Measurements from ENCODE around the gene LRRFIP2. TPM values are rescaled to one million over a fixed set of nuclear protein-coding genes. Genes with fewer than 3 reads are reported as not detected.

LRRFIP2 gene
- total RNA-seq, 1 experiment from 2014 or later, result 47.1 TPM

- Histone ChIP-seq H3K9me3 (no peaks in the 10 kb centered on the region), H3K36me3 (ENCODE audit: control insufficient read depth, insufficient read depth, low read length) (no peaks in the 10 kb centered on the region), H3K4me1 (no peaks in the 10 kb centered on the region), H3K4me3 (ENCODE audit: low read depth, low read length) (no peak overlapping the region), H3K27me3 (replicated peaks; ENCODE audit: control insufficient read depth, insufficient read depth, low read length) (no peaks in the 10 kb centered on the region)
- Mint-ChIP-seq H3K4me1 (ENCODE audit: low read depth, unreplicated experiment) (no peaks in the 10 kb centered on the region), H3K4me3 (ENCODE audit: unreplicated experiment) (no peak overlapping the region), H3K9me3 (ENCODE audit: unreplicated experiment) (no peaks in the 10 kb centered on the region), H3K27me3 (ENCODE audit: insufficient read depth, unreplicated experiment) (no peaks in the 10 kb centered on the region), H3K36me3 (ENCODE audit: insufficient read depth, unreplicated experiment) (no peaks in the 10 kb centered on the region), H3K27ac (ENCODE audit: unreplicated experiment) (no peak overlapping the region)
- intact Hi-C loops (cut with micrococcal nuclease; ENCODE audit: unreplicated experiment), result no loop called here
- ChIA-PET CTCF (no interaction called here), POLR2A (no interaction called here)
- no peak for DNase-seq
- BruUV-seq (replicated peaks), result no TSS peak
- TF ChIP-seq CTCF (IDR thresholded peaks at IDR 0.05; ENCODE audit: insufficient read depth in 1 of 2, low read depth in 1 of 2, low read length in 1 of 2, severe bottlenecking in 1 of 2, unreplicated experiment in 1 of 2), result no peak
Measured at GRCh38 chr3:37194533-37194932, 20.2 kb upstream of the LRRFIP2 start.

- no peaks in the 10 kb centered on the region for H3K36me3 ChIP-seq (ENCODE audit: control insufficient read depth, insufficient read depth, low read length)
- intact Hi-C loops (cut with micrococcal nuclease; ENCODE audit: unreplicated experiment), result no loop called here
- no peaks in the 10 kb centered on the region for H3K9me3 ChIP-seq
- H3K4me3 ChIP-seq (ENCODE audit: low read depth, low read length), result no peak overlapping the region
- H3K4me1 Mint-ChIP-seq (ENCODE audit: low read depth, unreplicated experiment), result no peaks in the 10 kb centered on the region
- H3K4me3 Mint-ChIP-seq (ENCODE audit: unreplicated experiment), result no peak overlapping the region
- H3K36me3 Mint-ChIP-seq (ENCODE audit: insufficient read depth, unreplicated experiment), result no peaks in the 10 kb centered on the region
- ChIA-PET POLR2A (no interaction called here), CTCF (no interaction called here)
- H3K27ac Mint-ChIP-seq (ENCODE audit: unreplicated experiment), result no peak overlapping the region
- BruUV-seq (replicated peaks), result no TSS peak
- no peaks in the 10 kb centered on the region for H3K4me1 ChIP-seq
- DNase-seq, result no peak
- H3K27me3 Mint-ChIP-seq (ENCODE audit: insufficient read depth, unreplicated experiment), result no peaks in the 10 kb centered on the region
- no peaks in the 10 kb centered on the region for H3K9me3 Mint-ChIP-seq (ENCODE audit: unreplicated experiment)
- no peak for TF ChIP-seq CTCF (IDR thresholded peaks at IDR 0.05; ENCODE audit: insufficient read depth in 1 of 2, low read depth in 1 of 2, low read length in 1 of 2, severe bottlenecking in 1 of 2, unreplicated experiment in 1 of 2)
- H3K27me3 ChIP-seq (replicated peaks; ENCODE audit: control insufficient read depth, insufficient read depth, low read length), result no peaks in the 10 kb centered on the region
Measured at GRCh38 chr3:37190667-37191066, 16.3 kb upstream of the LRRFIP2 start.

- H3K4me3 Mint-ChIP-seq (ENCODE audit: unreplicated experiment), result no peak overlapping the region
- no peaks in the 10 kb centered on the region for H3K36me3 ChIP-seq (ENCODE audit: control insufficient read depth, insufficient read depth, low read length)
- H3K9me3 Mint-ChIP-seq (ENCODE audit: unreplicated experiment), result no peaks in the 10 kb centered on the region
- H3K27ac Mint-ChIP-seq (ENCODE audit: unreplicated experiment), result no peak overlapping the region
- DNase-seq, result no peak
- H3K27me3 Mint-ChIP-seq (ENCODE audit: insufficient read depth, unreplicated experiment), result no peaks in the 10 kb centered on the region
- no peaks in the 10 kb centered on the region for H3K9me3 ChIP-seq
- CTCF ChIA-PET, result no interaction called here
- intact Hi-C loops (cut with micrococcal nuclease; ENCODE audit: unreplicated experiment), result no loop called here
- H3K27me3 ChIP-seq (replicated peaks; ENCODE audit: control insufficient read depth, insufficient read depth, low read length), result no peaks in the 10 kb centered on the region
- no peak for TF ChIP-seq CTCF (IDR thresholded peaks at IDR 0.05; ENCODE audit: insufficient read depth in 1 of 2, low read depth in 1 of 2, low read length in 1 of 2, severe bottlenecking in 1 of 2, unreplicated experiment in 1 of 2)
- no peaks in the 10 kb centered on the region for H3K36me3 Mint-ChIP-seq (ENCODE audit: insufficient read depth, unreplicated experiment)
- no peaks in the 10 kb centered on the region for H3K4me1 ChIP-seq
- no TSS peak for BruUV-seq (replicated peaks)
- no peaks in the 10 kb centered on the region for H3K4me1 Mint-ChIP-seq (ENCODE audit: low read depth, unreplicated experiment)
- H3K4me3 ChIP-seq (ENCODE audit: low read depth, low read length), result no peak overlapping the region
- POLR2A ChIA-PET, result no interaction called here
Measured at GRCh38 chr3:37189109-37189508, 14.7 kb upstream of the LRRFIP2 start.

Data from Caco-2 (cell line).